A673 (cell line): ENCODE data around the gene CHID1. TPM values are rescaled to one million over a fixed set of nuclear protein-coding genes. Genes with fewer than 3 reads are reported as not detected.

Source experiments
- BruUV-seq: library from RNA; stranded (reverse); fragments of 400-500 nt; replicated peaks from 2 replicates; lab custom pipeline; 2021; lab: Mats Ljungman, UMichigan
- CTCF ChIA-PET: fragments of 300-600 bp; sonication (Branson Sonifier 250); formaldehyde crosslinking; loops from one replicate; lab custom pipeline; 2022; ENCODE audit warnings: antibody characterized with exemption; lab: Charles Lee
- POLR2A ChIA-PET: fragments of 300-600 bp; sonication (Branson Sonifier 250); formaldehyde crosslinking; loops from one replicate; lab custom pipeline; 2022; ENCODE audit warnings: antibody characterized with exemption; ENCODE audit not compliant: low non-redundant PET; lab: Charles Lee
- DNase-seq: peaks from one replicate; pipeline ENCODE4 v3.0.0-alpha.2; 2015; ENCODE audit warnings: low spot score
- H3K27ac ChIP-seq: fragments of 200-600 bp; sonication (generic); 2 replicates; pipeline ENCODE4 v1.5.1; 2016; ENCODE audit warnings: mixed run types, low read depth, mild to moderate bottlenecking, mixed read lengths, antibody characterized with exemption, low read length; ENCODE audit not compliant: poor library complexity, severe bottlenecking
- H3K27me3 ChIP-seq: fragments of 200-600 bp; sonication (generic); replicated peaks from 2 replicates; pipeline ENCODE4 v1.6.1; 2017; ENCODE audit warnings: mixed run types, low read depth, mild to moderate bottlenecking, mixed read lengths, antibody characterized with exemption, low read length; ENCODE audit not compliant: insufficient read depth, poor library complexity
- H3K36me3 ChIP-seq: fragments of 200-600 bp; sonication (generic); 2 replicates; pipeline ENCODE4 v1.6.1; 2016; ENCODE audit warnings: mixed run types, mild to moderate bottlenecking, mixed read lengths, antibody characterized with exemption, low read length; ENCODE audit not compliant: insufficient read depth, poor library complexity, severe bottlenecking
- H3K4me1 ChIP-seq: fragments of 200-600 bp; sonication (generic); 2 replicates; pipeline ENCODE4 v1.6.1; 2017; ENCODE audit warnings: mixed run types, mild to moderate bottlenecking, mixed read lengths, antibody characterized with exemption, low read length; ENCODE audit not compliant: insufficient read depth, poor library complexity, severe bottlenecking
- H3K4me3 ChIP-seq: fragments of 200-600 bp; sonication (generic); 2 replicates; pipeline ENCODE4 v1.5.1; 2016; ENCODE audit warnings: low read depth, mixed run types, mild to moderate bottlenecking, mixed read lengths, low read length; ENCODE audit not compliant: poor library complexity, severe bottlenecking
- H3K9me3 ChIP-seq: fragments of 200-600 bp; sonication (generic); 2 replicates; pipeline ENCODE4 v1.6.1; 2016; ENCODE audit warnings: mixed run types, low read depth, mild to moderate bottlenecking, mixed read lengths, antibody characterized with exemption, low read length; ENCODE audit not compliant: poor library complexity, severe bottlenecking
- EZH2 ChIP-seq: fragments of 200-600 bp; sonication (generic); IDR thresholded peaks from 2 replicates; pipeline ENCODE4 v1.6.1; 2017; ENCODE audit warnings: borderline replicate concordance, low read depth, mild to moderate bottlenecking, mixed read lengths, antibody characterized with exemption, low read length; ENCODE audit not compliant: poor library complexity, severe bottlenecking
- intact Hi-C: fragments of 100-400 bp; cut with micrococcal nuclease; formaldehyde crosslinking; loops from one replicate; pipeline ENCODE4 v1.10.0; 2022; ENCODE audit not compliant: unreplicated experiment
- total RNA-seq: library from RNA; stranded (reverse); gene quantifications from 2 replicates; pipeline ENCODE4 v1.2.3, GENCODE V29; 2021
- TF ChIP-seq, protein P1 (sequence below): fragments of 300-800, 200-600 bp; sonication (generic); conservative IDR thresholded peaks from 2 replicates; pipeline ENCODE4 v1.5.1; 2017; ENCODE audit warnings: low read depth, mild to moderate bottlenecking, antibody characterized with exemption, low read length, moderate library complexity, mixed read lengths

Gene CHID1
- total RNA-seq, 1 experiment from 2014 or later, result 105 TPM

- intact Hi-C loops, result no loop called here
- ChIA-PET CTCF (no interaction called here), POLR2A (no interaction called here)
- Histone ChIP-seq H3K27me3 (no peaks in the 10 kb centered on the region), H3K4me3 (no peak overlapping the region), H3K36me3 (peaks cover 30% of the 10 kb centered on the region), H3K27ac (no peak overlapping the region), H3K9me3 (no peaks in the 10 kb centered on the region), H3K4me1 (peaks cover 2% of the 10 kb centered on the region)
- no TSS peak for BruUV-seq
- DNase-seq, result no peak
- TF ChIP-seq, protein P1, sequence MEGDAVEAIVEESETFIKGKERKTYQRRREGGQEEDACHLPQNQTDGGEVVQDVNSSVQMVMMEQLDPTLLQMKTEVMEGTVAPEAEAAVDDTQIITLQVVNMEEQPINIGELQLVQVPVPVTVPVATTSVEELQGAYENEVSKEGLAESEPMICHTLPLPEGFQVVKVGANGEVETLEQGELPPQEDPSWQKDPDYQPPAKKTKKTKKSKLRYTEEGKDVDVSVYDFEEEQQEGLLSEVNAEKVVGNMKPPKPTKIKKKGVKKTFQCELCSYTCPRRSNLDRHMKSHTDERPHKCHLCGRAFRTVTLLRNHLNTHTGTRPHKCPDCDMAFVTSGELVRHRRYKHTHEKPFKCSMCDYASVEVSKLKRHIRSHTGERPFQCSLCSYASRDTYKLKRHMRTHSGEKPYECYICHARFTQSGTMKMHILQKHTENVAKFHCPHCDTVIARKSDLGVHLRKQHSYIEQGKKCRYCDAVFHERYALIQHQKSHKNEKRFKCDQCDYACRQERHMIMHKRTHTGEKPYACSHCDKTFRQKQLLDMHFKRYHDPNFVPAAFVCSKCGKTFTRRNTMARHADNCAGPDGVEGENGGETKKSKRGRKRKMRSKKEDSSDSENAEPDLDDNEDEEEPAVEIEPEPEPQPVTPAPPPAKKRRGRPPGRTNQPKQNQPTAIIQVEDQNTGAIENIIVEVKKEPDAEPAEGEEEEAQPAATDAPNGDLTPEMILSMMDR, result no peak
These were observed 6.2 kb downstream of the CHID1 start for GRCh38 chr11:904380-904779.

GRCh38 chr11:901452-902061 is 9.1 kb downstream of the CHID1 start:
- H3K27me3 ChIP-seq, result no peaks in the 10 kb centered on the region
- intact Hi-C loops, result no loop called here
- DNase-seq, result no peak
- no peaks in the 10 kb centered on the region for H3K9me3 ChIP-seq
- H3K4me3 ChIP-seq, result no peak overlapping the region
- H3K4me1 ChIP-seq, result peaks cover 17% of the 10 kb centered on the region
- BruUV-seq, result no TSS peak
- CTCF ChIA-PET, result no interaction called here
- H3K36me3 ChIP-seq, result peaks cover 40% of the 10 kb centered on the region
- POLR2A ChIA-PET, result no interaction called here
- no peak for TF ChIP-seq EZH2
- H3K27ac ChIP-seq, result no peak overlapping the region

GRCh38 chr11:900545-900944 is 10.1 kb downstream of the CHID1 start:
- Histone ChIP-seq H3K36me3 (peaks cover 40% of the 10 kb centered on the region), H3K27ac (no peak overlapping the region), H3K27me3 (no peaks in the 10 kb centered on the region), H3K4me1 (peaks cover 17% of the 10 kb centered on the region), H3K9me3 (no peaks in the 10 kb centered on the region), H3K4me3 (no peak overlapping the region)
- ChIA-PET POLR2A (no interaction called here), CTCF (no interaction called here)
- intact Hi-C loops, result no loop called here
- no peak for TF ChIP-seq EZH2
- TF ChIP-seq, protein P1, result no peak
- DNase-seq, result no peak
- BruUV-seq, result no TSS peak

GRCh38 chr11:899724-900123 is 10.9 kb downstream of the CHID1 start:
- H3K36me3 ChIP-seq, result peaks cover 40% of the 10 kb centered on the region
- CTCF ChIA-PET, result no interaction called here

More at GRCh38 chr11:899724-900123, 10.9 kb downstream of the CHID1 start:
- H3K27me3 ChIP-seq, result no peaks in the 10 kb centered on the region
- POLR2A ChIA-PET, result no interaction called here
- no TSS peak for BruUV-seq
- H3K4me1 ChIP-seq, result peaks cover 17% of the 10 kb centered on the region
- DNase-seq, result no peak
- no peak overlapping the region for H3K27ac ChIP-seq
- intact Hi-C loops, result no loop called here
- H3K4me3 ChIP-seq, result no peak overlapping the region
- no peaks in the 10 kb centered on the region for H3K9me3 ChIP-seq
- TF ChIP-seq EZH2, result no peak
- TF ChIP-seq, protein P1, result no peak
